LNCAP (cell line): ENCODE measurements around the gene CUL2.

Experiments
- CTCF ChIP-seq: fragments of 450-650 bp; IDR thresholded peaks from 2 replicates; pipeline ENCODE4 v1.5.1; 2017; ENCODE audit warnings: mild to moderate bottlenecking

The CUL2 gene

GRCh38 chr10:35079265-35079664 is 10.9 kb downstream of the CUL2 start:
- TF ChIP-seq CTCF, result no peak

GRCh38 chr10:35075228-35075627 is 14.9 kb downstream of the CUL2 start:
- TF ChIP-seq CTCF, result no peak

GRCh38 chr10:35074266-35074665 is 15.9 kb downstream of the CUL2 start:
- TF ChIP-seq CTCF, result no peak

GRCh38 chr10:35070521-35070920 is 19.6 kb downstream of the CUL2 start:
- TF ChIP-seq CTCF, result no peak

GRCh38 chr10:35063837-35064454 is 26.2 kb downstream of the CUL2 start:
- TF ChIP-seq CTCF, result no peak

- TF ChIP-seq CTCF, result no peak
These were observed 30.7 kb downstream of the CUL2 start for GRCh38 chr10:35059481-35059880.

- no peak for TF ChIP-seq CTCF
These were observed 31.5 kb downstream of the CUL2 start for GRCh38 chr10:35058686-35059085.

- TF ChIP-seq CTCF, result no peak
These were observed 32.0 kb downstream of the CUL2 start for GRCh38 chr10:35058134-35058533.
